ENCODE measurements around the gene KCNK10. TPM values are rescaled to one million over a fixed set of nuclear protein-coding genes. Genes with fewer than 3 reads are reported as not detected.

The KCNK10 gene
- total RNA-seq, 2 donors from 2014 or later: not detected

- DNase-seq (ENCODE audit: low spot score) (no peak), ATAC-seq (ENCODE audit: insufficient number of reproducible peaks, low FRiP score, low read depth) (no peak)
- H3K27me3 ChIP-seq (replicated peaks; ENCODE audit: insufficient read depth): no peaks in the 10 kb centered on the region
- H3K9me3 ChIP-seq: peaks cover 6% of the 10 kb centered on the region
- H3K36me3 ChIP-seq: no peaks in the 10 kb centered on the region
- H3K4me3 ChIP-seq: no peak overlapping the region
- TF ChIP-seq CTCF (IDR thresholded peaks at IDR 0.05): no peak
- no peaks in the 10 kb centered on the region for H3K4me1 ChIP-seq (ENCODE audit: control insufficient read depth in 1 of 2, low read depth in 2 of 2)
- H3K27ac ChIP-seq: no peak overlapping the region
Measured at GRCh38 chr14:88225721-88226120, 97.3 kb downstream of the KCNK10 start.

- no peak for TF ChIP-seq CTCF (IDR thresholded peaks at IDR 0.05)
- H3K36me3 ChIP-seq: no peaks in the 10 kb centered on the region
- DNase-seq (ENCODE audit: low spot score): no peak
Measured at GRCh38 chr14:88218119-88218915, 104.8 kb downstream of the KCNK10 start.

GRCh38 chr14:88212691-88213090 is 110.4 kb downstream of the KCNK10 start:
- Histone ChIP-seq H3K4me1 (ENCODE audit: control insufficient read depth in 1 of 2, low read depth in 2 of 2) (no peaks in the 10 kb centered on the region), H3K27me3 (replicated peaks; ENCODE audit: insufficient read depth) (no peaks in the 10 kb centered on the region), H3K9me3 (no peaks in the 10 kb centered on the region), H3K27ac (no peak overlapping the region), H3K36me3 (no peaks in the 10 kb centered on the region), H3K4me3 (no peak overlapping the region)
- DNase-seq (ENCODE audit: low spot score) (no peak), ATAC-seq (ENCODE audit: insufficient number of reproducible peaks, low FRiP score, low read depth) (no peak)
- no peak for TF ChIP-seq CTCF (IDR thresholded peaks at IDR 0.05)

More at GRCh38 chr14:88218119-88218915, 104.8 kb downstream of the KCNK10 start:
- H3K27ac ChIP-seq: no peak overlapping the region
- H3K4me1 ChIP-seq (ENCODE audit: control insufficient read depth in 1 of 2, low read depth in 2 of 2): no peaks in the 10 kb centered on the region
- H3K4me3 ChIP-seq: no peak overlapping the region
- peaks cover 4% of the 10 kb centered on the region for H3K9me3 ChIP-seq
- H3K27me3 ChIP-seq (replicated peaks; ENCODE audit: insufficient read depth): no peaks in the 10 kb centered on the region
- no peak for ATAC-seq (ENCODE audit: insufficient number of reproducible peaks, low FRiP score, low read depth)

- ATAC-seq (ENCODE audit: insufficient number of reproducible peaks, low FRiP score, low read depth): no peak
Measured at GRCh38 chr14:88210426-88210825, 112.6 kb downstream of the KCNK10 start.

GRCh38 chr14:88209273-88209672 is 113.8 kb downstream of the KCNK10 start:
- Histone ChIP-seq H3K4me3 (no peak overlapping the region), H3K36me3 (no peaks in the 10 kb centered on the region), H3K9me3 (no peaks in the 10 kb centered on the region), H3K27me3 (replicated peaks; ENCODE audit: insufficient read depth) (no peaks in the 10 kb centered on the region), H3K27ac (no peak overlapping the region), H3K4me1 (ENCODE audit: control insufficient read depth in 1 of 2, low read depth in 2 of 2) (no peaks in the 10 kb centered on the region)
- DNase-seq (ENCODE audit: low spot score): no peak
- no peak for ATAC-seq (ENCODE audit: insufficient number of reproducible peaks, low FRiP score, low read depth)
- TF ChIP-seq CTCF (IDR thresholded peaks at IDR 0.05): no peak

More at GRCh38 chr14:88210426-88210825, 112.6 kb downstream of the KCNK10 start:
- no peak overlapping the region for H3K27ac ChIP-seq
- TF ChIP-seq CTCF (IDR thresholded peaks at IDR 0.05): no peak
- DNase-seq (ENCODE audit: low spot score): no peak
- no peak overlapping the region for H3K4me3 ChIP-seq
- H3K36me3 ChIP-seq: no peaks in the 10 kb centered on the region
- H3K4me1 ChIP-seq (ENCODE audit: control insufficient read depth in 1 of 2, low read depth in 2 of 2): no peaks in the 10 kb centered on the region
- no peaks in the 10 kb centered on the region for H3K9me3 ChIP-seq
- H3K27me3 ChIP-seq (replicated peaks; ENCODE audit: insufficient read depth): no peaks in the 10 kb centered on the region
